OCI-LY3 (cell line): ENCODE measurements around the gene HEXD.

Source experiments
- H2AFZ ChIP-seq: fragments of 200-600, 300-600 bp; shearing (Covaris generic); 2 replicates; pipeline ENCODE4 v1.6.0; 2014; ENCODE audit warnings: antibody characterized with exemption, low read depth, low read length
- H3K27ac ChIP-seq: fragments of 200-600, 300-600 bp; sonication (generic); 2 replicates; pipeline ENCODE4 v1.5.1; 2014; ENCODE audit warnings: mild to moderate bottlenecking, low read length, moderate library complexity, mixed read lengths
- H3K27me3 ChIP-seq: fragments of 200-600, 300-600 bp; sonication (generic); 2 replicates; pipeline ENCODE4 v1.6.1; 2014; ENCODE audit warnings: low read depth, low read length, mixed read lengths
- H3K36me3 ChIP-seq: fragments of 200-600, 300-600 bp; sonication (generic); replicated peaks from 2 replicates; pipeline ENCODE3; 2014; ENCODE audit warnings: low read depth, low read length, mixed read lengths
- H3K4me1 ChIP-seq: fragments of 300-600, 200-600 bp; sonication (generic); 2 replicates; pipeline ENCODE4 v1.6.1; 2014; ENCODE audit warnings: low read length, mixed read lengths
- H3K4me2 ChIP-seq: fragments of 200-600, 300-600 bp; sonication (generic); 2 replicates; pipeline ENCODE4 v1.6.1; 2014; ENCODE audit warnings: low read length, mixed read lengths
- H3K4me3 ChIP-seq: fragments of 300-600, 200-600 bp; sonication (generic); 2 replicates; pipeline ENCODE4 v1.5.1; 2014; ENCODE audit warnings: antibody characterized with exemption, mild to moderate bottlenecking, low read length, moderate library complexity
- H3K79me2 ChIP-seq: fragments of 300-600, 200-600 bp; shearing (Covaris generic); 2 replicates; pipeline ENCODE4 v1.6.1; 2014; ENCODE audit warnings: mild to moderate bottlenecking, low read length, mixed read lengths
- H3K9ac ChIP-seq: fragments of 300-600, 200-600 bp; shearing (Covaris generic); 2 replicates; pipeline ENCODE4 v1.6.0; 2014; ENCODE audit warnings: mild to moderate bottlenecking, low read length, moderate library complexity
- H3K9me3 ChIP-seq: fragments of 200-600, 300-600 bp; shearing (Covaris generic); 2 replicates; pipeline ENCODE4 v1.6.1; 2014; ENCODE audit warnings: low read length, mixed read lengths; ENCODE audit not compliant: insufficient read depth
- H4K20me1 ChIP-seq: fragments of 200-600, 300-600 bp; sonication (generic); 2 replicates; pipeline ENCODE4 v1.6.1; 2016; ENCODE audit warnings: low read length, mixed read lengths; ENCODE audit not compliant: insufficient read depth
- CTCF ChIP-seq: fragments of 200-600, 300-600 bp; sonication (generic); IDR thresholded peaks from 2 replicates; pipeline ENCODE4 v1.5.1; 2014; ENCODE audit warnings: antibody characterized with exemption, low read length, low read depth
- EZH2phosphoT487 ChIP-seq: fragments of 200-600 bp; shearing (Covaris generic); IDR thresholded peaks from 2 replicates; pipeline ENCODE4 v1.6.1; 2018; ENCODE audit warnings: antibody characterized with exemption, mixed run types, low read depth

HEXD gene

GRCh38 chr17:82399041-82399441 is 19.1 kb upstream of the HEXD start:
- no peaks in the 10 kb centered on the region for H3K9me3 ChIP-seq
- H3K4me1 ChIP-seq, result peaks cover 22% of the 10 kb centered on the region
- H3K79me2 ChIP-seq, result no peaks in the 10 kb centered on the region
- no peak overlapping the region for H2AFZ ChIP-seq
- H3K36me3 ChIP-seq, result peaks cover 11% of the 10 kb centered on the region
- no peak overlapping the region for H3K9ac ChIP-seq
- H3K4me3 ChIP-seq, result no peak overlapping the region
- H3K27ac ChIP-seq, result no peak overlapping the region
- no peak overlapping the region for H3K4me2 ChIP-seq
- no peak for TF ChIP-seq CTCF
- no peak for TF ChIP-seq EZH2phosphoT487
- no peaks in the 10 kb centered on the region for H3K27me3 ChIP-seq
- no peaks in the 10 kb centered on the region for H4K20me1 ChIP-seq

- TF ChIP-seq EZH2phosphoT487 (no peak), CTCF (no peak)
- H3K4me2 ChIP-seq, result no peak overlapping the region
- no peaks in the 10 kb centered on the region for H3K9me3 ChIP-seq
- no peaks in the 10 kb centered on the region for H3K79me2 ChIP-seq
- H3K4me3 ChIP-seq, result no peak overlapping the region
- peaks cover 22% of the 10 kb centered on the region for H3K4me1 ChIP-seq
- no peak overlapping the region for H3K9ac ChIP-seq
- H3K27ac ChIP-seq, result no peak overlapping the region
- H3K36me3 ChIP-seq, result peaks cover 11% of the 10 kb centered on the region
- H3K27me3 ChIP-seq, result no peaks in the 10 kb centered on the region
- no peaks in the 10 kb centered on the region for H4K20me1 ChIP-seq
- H2AFZ ChIP-seq, result no peak overlapping the region
Observed at GRCh38 chr17:82399601-82400101, 18.5 kb upstream of the HEXD start.

GRCh38 chr17:82400206-82400605 is 17.9 kb upstream of the HEXD start:
- no peak overlapping the region for H3K4me2 ChIP-seq
- H3K79me2 ChIP-seq, result no peaks in the 10 kb centered on the region
- H3K4me3 ChIP-seq, result no peak overlapping the region
- TF ChIP-seq EZH2phosphoT487, result no peak
- no peak overlapping the region for H2AFZ ChIP-seq
- peaks cover 22% of the 10 kb centered on the region for H3K4me1 ChIP-seq
- H3K27ac ChIP-seq, result no peak overlapping the region
- H3K9ac ChIP-seq, result no peak overlapping the region
- H3K9me3 ChIP-seq, result no peaks in the 10 kb centered on the region
- H3K36me3 ChIP-seq, result peaks cover 11% of the 10 kb centered on the region
- H4K20me1 ChIP-seq, result no peaks in the 10 kb centered on the region
- no peaks in the 10 kb centered on the region for H3K27me3 ChIP-seq

GRCh38 chr17:82400830-82401229 is 17.3 kb upstream of the HEXD start:
- Histone ChIP-seq H3K9ac (peak overlapping the region; percentile 47), H2AFZ (peak overlapping the region; percentile 42; the same call in 1 of the 2 replicates), H3K27me3 (no peaks in the 10 kb centered on the region), H3K4me2 (peak overlapping the region; percentile 92), H3K36me3 (peaks cover 11% of the 10 kb centered on the region), H3K79me2 (no peaks in the 10 kb centered on the region), H3K9me3 (no peaks in the 10 kb centered on the region), H3K27ac (no peak overlapping the region), H3K4me3 (peak overlapping the region; percentile 68), H3K4me1 (peaks cover 22% of the 10 kb centered on the region), H4K20me1 (no peaks in the 10 kb centered on the region)
- no peak for TF ChIP-seq EZH2phosphoT487
- no peak for TF ChIP-seq CTCF

- TF ChIP-seq CTCF, result no peak
- TF ChIP-seq EZH2phosphoT487, result no peak
- H3K36me3 ChIP-seq, result peaks cover 11% of the 10 kb centered on the region
- no peaks in the 10 kb centered on the region for H3K79me2 ChIP-seq
- H3K4me3 ChIP-seq, result peak overlapping the region; percentile 6; the same call in 1 of the 2 replicates
- H3K27me3 ChIP-seq, result no peaks in the 10 kb centered on the region
- H3K4me2 ChIP-seq, result peak overlapping the region; percentile 38
- no peak overlapping the region for H3K9ac ChIP-seq
- H3K27ac ChIP-seq, result peak overlapping the region; percentile 38
- H2AFZ ChIP-seq, result no peak overlapping the region
- H3K9me3 ChIP-seq, result no peaks in the 10 kb centered on the region
- H4K20me1 ChIP-seq, result no peaks in the 10 kb centered on the region
- H3K4me1 ChIP-seq, result peaks cover 23% of the 10 kb centered on the region
Observed at GRCh38 chr17:82402865-82403264, 15.3 kb upstream of the HEXD start.
